ENCODE measurements around the gene SPAG8.

SPAG8 gene

GRCh38 chr9:35767458-35767857 lies 44.6 kb downstream of the SPAG8 start:
- peaks cover 6 to 9% of the 10 kb centered on the region in 2 experiments for H3K4me1 ChIP-seq (ENCODE audit: control insufficient read depth in 1 of 2, insufficient read depth in 1 of 2, low read depth in 1 of 2, low read length in 1 of 2)
- H3K9me3 ChIP-seq = no peaks in the 10 kb centered on the region
- H3K4me3 ChIP-seq (ENCODE audit: low read depth in 1 of 2, low read length in 1 of 2) = no peak overlapping the region
- no peak for TF ChIP-seq CTCF (IDR thresholded peaks at IDR 0.05)
- H3K27ac ChIP-seq = no peak overlapping the region
- no peaks in the 10 kb centered on the region for H3K36me3 ChIP-seq
- H3K27me3 ChIP-seq = no peaks in the 10 kb centered on the region

GRCh38 chr9:35766997-35767396 lies 45.1 kb downstream of the SPAG8 start:
- no peak for TF ChIP-seq CTCF (IDR thresholded peaks at IDR 0.05)

GRCh38 chr9:35763803-35764202 lies 48.3 kb downstream of the SPAG8 start:
- no peaks in the 10 kb centered on the region for H3K36me3 ChIP-seq
- no peaks in the 10 kb centered on the region for H3K9me3 ChIP-seq
- TF ChIP-seq CTCF (IDR thresholded peaks at IDR 0.05) = no peak
- no peaks in the 10 kb centered on the region for H3K27me3 ChIP-seq
- peaks cover 0 to 2% of the 10 kb centered on the region in 2 experiments for H3K4me1 ChIP-seq (ENCODE audit: control insufficient read depth in 1 of 2, insufficient read depth in 1 of 2, low read depth in 1 of 2, low read length in 1 of 2)
- H3K4me3 ChIP-seq (ENCODE audit: low read depth in 1 of 2, low read length in 1 of 2) = no peak overlapping the region
- no peak overlapping the region for H3K27ac ChIP-seq

More at GRCh38 chr9:35766997-35767396, 45.1 kb downstream of the SPAG8 start:
- Histone ChIP-seq H3K4me1 (ENCODE audit: control insufficient read depth in 1 of 2, insufficient read depth in 1 of 2, low read depth in 1 of 2, low read length in 1 of 2) (peaks cover 4 to 6% of the 10 kb centered on the region in 2 experiments), H3K27ac (no peak overlapping the region), H3K27me3 (no peaks in the 10 kb centered on the region), H3K36me3 (no peaks in the 10 kb centered on the region), H3K4me3 (ENCODE audit: low read depth in 1 of 2, low read length in 1 of 2) (no peak overlapping the region), H3K9me3 (no peaks in the 10 kb centered on the region)

- Histone ChIP-seq H3K9me3 (no peaks in the 10 kb centered on the region), H3K36me3 (no peaks in the 10 kb centered on the region), H3K4me1 (ENCODE audit: control insufficient read depth in 1 of 2, insufficient read depth in 1 of 2, low read depth in 1 of 2, low read length in 1 of 2) (peaks cover 0 to 8% of the 10 kb centered on the region in 2 experiments), H3K4me3 (ENCODE audit: low read depth in 1 of 2, low read length in 1 of 2) (no peak overlapping the region), H3K27me3 (no peaks in the 10 kb centered on the region), H3K27ac (no peak overlapping the region)
- no peak for TF ChIP-seq CTCF (IDR thresholded peaks at IDR 0.05)
These were observed 48.9 kb downstream of the SPAG8 start for GRCh38 chr9:35763181-35763580.

- TF ChIP-seq CTCF (IDR thresholded peaks at IDR 0.05) = no peak
- H3K27ac ChIP-seq = no peak overlapping the region
- H3K4me3 ChIP-seq (ENCODE audit: low read depth in 1 of 2, low read length in 1 of 2) = no peak overlapping the region
- no peaks in the 10 kb centered on the region for H3K36me3 ChIP-seq
- H3K9me3 ChIP-seq = no peaks in the 10 kb centered on the region
- H3K27me3 ChIP-seq = no peaks in the 10 kb centered on the region
- H3K4me1 ChIP-seq (ENCODE audit: control insufficient read depth in 1 of 2, insufficient read depth in 1 of 2, low read depth in 1 of 2, low read length in 1 of 2) = peaks cover 15 to 21% of the 10 kb centered on the region in 2 experiments
These were observed 51.4 kb downstream of the SPAG8 start for GRCh38 chr9:35760651-35761050.

- no peak for TF ChIP-seq CTCF (IDR thresholded peaks at IDR 0.05)
- Histone ChIP-seq H3K27ac (no peak overlapping the region), H3K4me3 (ENCODE audit: low read depth in 1 of 2, low read length in 1 of 2) (no peak overlapping the region), H3K36me3 (peaks cover 5% of the 10 kb centered on the region), H3K27me3 (no peaks in the 10 kb centered on the region), H3K9me3 (no peaks in the 10 kb centered on the region), H3K4me1 (ENCODE audit: control insufficient read depth in 1 of 2, insufficient read depth in 1 of 2, low read depth in 1 of 2, low read length in 1 of 2) (peaks cover 15 to 21% of the 10 kb centered on the region in 2 experiments)
These were observed 52.3 kb downstream of the SPAG8 start for GRCh38 chr9:35759795-35760194.
